Keratinocyte (primary cell): ENCODE measurements around the gene METTL26. TPM values are rescaled to one million over a fixed set of nuclear protein-coding genes. Genes with fewer than 3 reads are reported as not detected.

Experiments used
- DNase-seq: peaks from one replicate; pipeline ENCODE4 v3.0.0-alpha.2; 2011; ENCODE audit warnings: low read depth, missing footprints, low spot score
- FAIRE-seq: peaks from 2 replicates; lab custom pipeline; 2011; peaks lifted over from hg19 to GRCh38; lab: Jason Lieb, UNC
- H2AFZ ChIP-seq: 2 replicates; pipeline ENCODE4 v1.6.0; 2012; ENCODE audit warnings: low read length, control low read depth, inconsistent platforms; ENCODE audit not compliant: control insufficient read depth
- H3K27ac ChIP-seq: 2 replicates; pipeline ENCODE4 v1.5.1; 2011; ENCODE audit warnings: low read length; ENCODE audit not compliant: control insufficient read depth, insufficient read depth
- H3K27me3 ChIP-seq: 3 replicates; pipeline ENCODE4 v1.6.0; 2011; ENCODE audit warnings: low read length; ENCODE audit not compliant: control insufficient read depth, insufficient read depth; ENCODE audit errors: extremely low read depth
- H3K36me3 ChIP-seq, 2 experiments: 2 replicates in 1 of 2; 3 replicates in 1 of 2; pipeline ENCODE4 v1.5.1; 2011; ENCODE audit warnings: low read length in 2 of 2, mild to moderate bottlenecking in 1 of 2; ENCODE audit not compliant: control insufficient read depth in 2 of 2, insufficient read depth in 2 of 2; ENCODE audit errors: extremely low read depth in 1 of 2
- H3K4me1 ChIP-seq: 3 replicates; pipeline ENCODE4 v1.5.1; 2011; ENCODE audit warnings: low read length; ENCODE audit not compliant: control insufficient read depth, insufficient read depth; ENCODE audit errors: extremely low read depth
- H3K4me2 ChIP-seq: 3 replicates; pipeline ENCODE4 v1.6.0; 2011; ENCODE audit warnings: low read depth, low read length; ENCODE audit not compliant: control insufficient read depth, insufficient read depth; ENCODE audit errors: extremely low read depth
- H3K4me3 ChIP-seq, 3 experiments: fragments of 200-600 bp in 1 of 3; sonication (generic) in 1 of 3; 2 replicates in 2 of 3; 3 replicates in 1 of 3; pipeline ENCODE4 v1.5.1; 2011 to 2016; ENCODE audit warnings: low read length in 3 of 3, mild to moderate bottlenecking in 3 of 3, control low read depth in 2 of 3, inconsistent platforms in 1 of 3, low read depth in 1 of 3, mixed read lengths in 1 of 3, mixed run types in 1 of 3, moderate library complexity in 1 of 3; ENCODE audit not compliant: control insufficient read depth in 2 of 3, insufficient read depth in 2 of 3; ENCODE audit errors: extremely low read depth in 1 of 3
- H3K79me2 ChIP-seq: 2 replicates; pipeline ENCODE4 v1.6.0; 2012; ENCODE audit warnings: low read length; ENCODE audit not compliant: control insufficient read depth, insufficient read depth
- H3K9ac ChIP-seq: 3 replicates; pipeline ENCODE4 v1.6.0; 2011; ENCODE audit warnings: low read length; ENCODE audit not compliant: control insufficient read depth, insufficient read depth; ENCODE audit errors: extremely low read depth
- H3K9me1 ChIP-seq: 3 replicates; pipeline ENCODE4 v1.6.0; 2011; ENCODE audit warnings: low read length; ENCODE audit not compliant: control insufficient read depth, insufficient read depth; ENCODE audit errors: extremely low read depth
- H3K9me3 ChIP-seq: 2 replicates; pipeline ENCODE4 v1.5.1; 2012; ENCODE audit warnings: low read depth, low read length; ENCODE audit not compliant: control insufficient read depth
- H4K20me1 ChIP-seq: 3 replicates; pipeline ENCODE4 v1.6.0; 2011; ENCODE audit warnings: low read length; ENCODE audit not compliant: control insufficient read depth, insufficient read depth; ENCODE audit errors: extremely low read depth
- CTCF ChIP-seq, 3 experiments: IDR thresholded peaks in 1 of 3; conservative IDR thresholded peaks in 1 of 3; optimal IDR thresholded peaks in 1 of 3; 2 replicates in 2 of 3; 3 replicates in 1 of 3; pipeline versions ENCODE3 to v1.5.1; 2011; ENCODE audit warnings: low read length in 3 of 3, mild to moderate bottlenecking in 3 of 3, moderate library complexity in 2 of 3, control low read depth in 1 of 3, inconsistent platforms in 1 of 3; ENCODE audit not compliant: insufficient read depth in 2 of 3; ENCODE audit errors: extremely low read depth in 1 of 3
- EZH2 ChIP-seq: IDR thresholded peaks from one replicate; pipeline ENCODE4 v1.6.1; 2012; ENCODE audit warnings: inconsistent platforms, mild to moderate bottlenecking, low read length, moderate library complexity
- dilution Hi-C: fragments of 300-500 bp; cut with MboI; formaldehyde crosslinking; loops from one replicate; pipeline ENCODE4 v1.7.0; 2020; ENCODE audit warnings: low sequenced_read_pairs; ENCODE audit not compliant: extremely low pct_ligation_motif_present
- polyA minus RNA-seq, 3 experiments: library from RNA; depleted of rRNA, polyadenylated mRNA; stranded (reverse); fragments of >200 nt; gene quantifications; 1 replicate in 1 of 3; 2 replicates in 1 of 3; 3 replicates in 1 of 3; pipeline ENCODE4 v1.2.3, GENCODE V29; 2011
- polyA plus RNA-seq, 5 experiments: library from polyadenylated mRNA; depleted of rRNA in 3 of 5; stranded (reverse) in 3 of 5; stranded (forward) in 1 of 5; unstranded in 1 of 5; fragments of >200 nt; gene quantifications; 1 replicate in 1 of 5; 2 replicates in 3 of 5; 3 replicates in 1 of 5; pipeline versions ENCODE4 v1.2.1 to v1.2.3, GENCODE V29; 2011 to 2012; ENCODE audit warnings: missing spikeins in 2 of 5, low read depth in 1 of 5, low replicate concordance in 1 of 5

METTL26 gene
- 46.9 to 65.8 TPM (median 49.4 TPM) in 3 replicates for polyA plus RNA-seq
- 4.3 TPM for polyA plus RNA-seq (2011; ENCODE audit: low read depth)
- 33.1 and 62.1 TPM in 2 replicates for polyA plus RNA-seq (2011; cell fraction: cytosol; rRNA removed)
- 26.6 and 41.1 TPM in 2 replicates for polyA plus RNA-seq (2011; cell fraction: nucleus; rRNA removed)
- 49.5 and 75.8 TPM in 2 replicates for polyA plus RNA-seq (2012; ENCODE audit: low replicate concordance)
- 13.4 to 34.2 TPM (median 25.4 TPM) in 3 replicates for polyA minus RNA-seq
- 109 TPM for polyA minus RNA-seq (2011; cell fraction: cytosol; rRNA and poly(A)+ RNA removed)
- 10.2 and 15.6 TPM in 2 replicates for polyA minus RNA-seq (2011; cell fraction: nucleus; rRNA and poly(A)+ RNA removed)

DNA sequence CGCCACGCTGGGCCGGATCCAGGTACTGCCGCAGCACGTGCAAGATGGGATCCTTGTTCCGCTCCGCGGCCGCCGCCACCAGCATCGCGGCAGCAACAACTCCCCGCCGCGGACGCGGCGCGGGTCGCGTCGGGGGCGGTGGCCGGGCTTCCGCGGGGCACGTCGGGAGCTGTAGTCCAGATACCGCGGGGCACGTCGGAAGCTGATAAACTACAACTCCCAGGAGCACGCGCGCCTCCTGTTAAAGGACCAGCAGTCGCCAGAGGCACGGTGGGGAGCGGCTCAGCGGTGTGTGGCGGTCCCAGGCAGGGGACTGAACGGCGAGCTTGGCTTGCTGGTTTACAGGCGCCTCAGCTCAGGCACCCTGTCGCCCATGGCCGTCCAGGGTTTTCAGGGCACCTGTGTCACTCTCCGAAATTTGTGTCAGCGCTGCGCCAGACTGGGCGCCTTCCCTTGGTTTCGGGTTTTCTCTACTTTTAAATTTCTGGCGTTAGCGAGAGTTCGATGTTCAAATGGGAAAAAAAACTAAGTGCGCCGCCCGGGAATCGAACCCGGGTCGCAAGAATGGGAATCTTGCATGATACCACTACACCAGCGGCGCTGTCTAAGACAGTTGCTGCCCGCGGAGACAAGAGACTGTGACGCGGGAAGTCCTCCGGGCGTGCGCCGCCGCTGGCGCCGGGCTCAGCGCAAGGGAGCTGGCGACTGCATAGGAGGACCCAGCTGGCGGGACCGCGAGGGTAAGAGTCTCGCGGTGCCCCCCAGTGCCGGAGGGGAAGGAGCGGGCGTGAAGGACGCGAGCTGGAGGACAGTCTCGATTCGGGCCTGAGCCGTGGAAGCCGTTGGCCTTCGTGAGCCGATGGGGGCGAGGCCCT is at the start of gene METTL26:
METTL26 (minus strand) TSS at position 100 of the 875 bp plus-strand sequence; CDS start at position 85, 15 bp downstream.
- H3K9me3 ChIP-seq = no peaks in the 10 kb centered on the region
- TF ChIP-seq EZH2 (no peak), CTCF (optimal IDR thresholded peaks at IDR 0.05 in 1 of 3, IDR thresholded peaks at IDR 0.05 in 1 of 3, conservative IDR thresholded peaks at IDR 0.05 in 1 of 3; ENCODE audit: extremely low read depth in 1 of 3, insufficient read depth in 2 of 3, low read length in 3 of 3) (peak in 1 of 3 experiments; percentile 12)
- no peaks in the 10 kb centered on the region for H3K9me1 ChIP-seq
- H3K27ac ChIP-seq = peak within 1 kb of the TSS; percentile 90
- peaks cover 8% of the 10 kb centered on the region for H3K4me1 ChIP-seq
- H2AFZ ChIP-seq = peak within 1 kb of the TSS; percentile 95
- peak; percentile 81 for DNase-seq
- peak within 1 kb of the TSS; percentile 74 to 85 (median 83) for H3K4me3 ChIP-seq
- H3K4me2 ChIP-seq = peak within 1 kb of the TSS; percentile 85
- H3K79me2 ChIP-seq = peaks cover 8% of the 10 kb centered on the region
- no peaks in the 10 kb centered on the region for H3K27me3 ChIP-seq
- H3K36me3 ChIP-seq = peaks cover 2 to 10% of the 10 kb centered on the region in 2 experiments
- peak; percentile 56 for FAIRE-seq
- dilution Hi-C loops = no loop called here
- H4K20me1 ChIP-seq = no peaks in the 10 kb centered on the region
- peak within 1 kb of the TSS; percentile 85 for H3K9ac ChIP-seq

DNA sequence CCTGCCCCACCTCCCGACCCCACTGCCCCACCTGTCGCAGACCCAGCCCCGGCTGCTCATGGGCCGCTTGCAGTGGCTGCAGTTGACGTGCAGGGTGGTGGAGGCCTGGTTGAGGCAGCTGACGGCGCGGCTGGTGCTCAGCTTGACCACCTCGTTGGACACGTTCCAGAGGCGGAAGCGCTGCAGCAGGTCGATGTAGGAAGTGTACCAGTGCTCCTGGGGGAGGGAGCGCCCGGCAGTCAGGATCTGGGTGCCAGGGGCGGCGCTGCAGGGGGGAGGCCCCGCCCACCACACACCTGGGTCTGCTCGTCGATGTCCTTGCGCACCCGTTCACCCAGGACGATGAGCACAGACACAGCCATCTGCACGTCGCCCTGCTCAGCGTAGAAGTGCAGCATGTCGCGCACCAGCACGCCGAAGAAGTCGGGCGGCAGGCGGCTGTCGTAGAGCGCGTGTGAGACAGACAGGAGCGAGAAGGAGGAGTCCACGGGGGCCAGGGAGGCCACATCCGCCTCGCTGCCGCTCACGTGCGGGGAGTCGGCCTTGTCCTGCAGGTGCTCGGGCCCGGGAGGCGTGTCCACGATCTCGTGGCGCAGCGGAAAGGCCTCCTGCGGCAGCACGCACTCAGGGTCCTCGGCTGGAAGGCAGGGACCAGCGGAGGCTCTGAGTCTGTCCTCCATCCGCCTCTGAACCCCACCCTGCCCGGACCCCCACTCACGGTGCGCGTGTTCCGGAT is 49.0 kb upstream of the METTL26 start:
- H3K9me3 ChIP-seq = no peaks in the 10 kb centered on the region
- dilution Hi-C loops = no loop called here
- H3K79me2 ChIP-seq = peaks cover 41% of the 10 kb centered on the region
- H3K4me3 ChIP-seq = peak overlapping the region in 1 of 3 experiments; percentile 60
- H3K27ac ChIP-seq = no peak overlapping the region
- H3K9me1 ChIP-seq = no peaks in the 10 kb centered on the region
- H3K4me1 ChIP-seq = peaks cover 33% of the 10 kb centered on the region
- no peak overlapping the region for H3K9ac ChIP-seq
- H2AFZ ChIP-seq = no peak overlapping the region
- no peak for FAIRE-seq
- no peak for DNase-seq
- H3K27me3 ChIP-seq = no peaks in the 10 kb centered on the region
- H4K20me1 ChIP-seq = peaks cover 16% of the 10 kb centered on the region
- peaks cover 12 to 37% of the 10 kb centered on the region in 2 experiments for H3K36me3 ChIP-seq
- peak overlapping the region; percentile 27 for H3K4me2 ChIP-seq
- no peak for TF ChIP-seq CTCF (optimal IDR thresholded peaks at IDR 0.05 in 1 of 3, IDR thresholded peaks at IDR 0.05 in 1 of 3, conservative IDR thresholded peaks at IDR 0.05 in 1 of 3; ENCODE audit: extremely low read depth in 1 of 3, insufficient read depth in 2 of 3, low read length in 3 of 3)
- TF ChIP-seq EZH2 = no peak
